Trophoblast cell (in vitro differentiated cells and primary cell): ENCODE results near the gene GLDC.

Experiments used
- DNase-seq, 2 donors: peaks; one replicate each; pipeline ENCODE4 v3.0.0-alpha.2; 2016
- H2AFZ ChIP-seq: 2 replicates; pipeline ENCODE4 v1.6.1; 2013; ENCODE audit warnings: low read length, moderate library complexity, mild to moderate bottlenecking; ENCODE audit not compliant: insufficient read depth, poor library complexity
- H2AK5ac ChIP-seq: 2 replicates; pipeline ENCODE4 v1.6.1; 2013; ENCODE audit warnings: mild to moderate bottlenecking, low read length
- H2BK120ac ChIP-seq: 2 replicates; pipeline ENCODE4 v1.6.1; 2013; ENCODE audit warnings: low read length, mild to moderate bottlenecking, moderate library complexity; ENCODE audit not compliant: insufficient read depth, poor library complexity
- H2BK12ac ChIP-seq: 2 replicates; pipeline ENCODE4 v1.6.1; 2013; ENCODE audit warnings: mild to moderate bottlenecking, low read length, moderate library complexity
- H2BK5ac ChIP-seq: 2 replicates; pipeline ENCODE4 v1.6.1; 2013; ENCODE audit warnings: low read length, low read depth, moderate library complexity, mild to moderate bottlenecking; ENCODE audit not compliant: poor library complexity
- H3K14ac ChIP-seq: 2 replicates; pipeline ENCODE4 v1.6.1; 2013; ENCODE audit warnings: mild to moderate bottlenecking, low read length
- H3K18ac ChIP-seq: 2 replicates; pipeline ENCODE4 v1.6.1; 2013; ENCODE audit warnings: mild to moderate bottlenecking, low read length
- H3K23ac ChIP-seq: 2 replicates; pipeline ENCODE4 v1.6.1; 2013; ENCODE audit warnings: low read length
- H3K27ac ChIP-seq: 2 replicates; pipeline ENCODE4 v1.5.1; 2013; ENCODE audit warnings: low read depth, mild to moderate bottlenecking, inconsistent platforms, low read length, moderate library complexity
- H3K27me3 ChIP-seq: 2 replicates; pipeline ENCODE4 v1.6.1; 2013; ENCODE audit warnings: inconsistent platforms, mild to moderate bottlenecking, low read length, moderate library complexity; ENCODE audit not compliant: insufficient read depth
- H3K36me3 ChIP-seq, 2 experiments: 1 replicate in 1 of 2; 2 replicates in 1 of 2; pipeline ENCODE4 v1.6.1; 2013; ENCODE audit warnings: low read length in 2 of 2, mild to moderate bottlenecking in 2 of 2, moderate library complexity in 1 of 2; ENCODE audit not compliant: insufficient read depth in 2 of 2, control insufficient read depth in 1 of 2
- H3K4ac ChIP-seq: 2 replicates; pipeline ENCODE4 v1.6.1; 2013; ENCODE audit warnings: low read depth, mild to moderate bottlenecking, low read length, moderate library complexity
- H3K4me1 ChIP-seq, 2 experiments: 1 replicate in 1 of 2; 2 replicates in 1 of 2; pipeline ENCODE4 v1.6.1; 2013; ENCODE audit warnings: low read length in 2 of 2, mild to moderate bottlenecking in 2 of 2, moderate library complexity in 1 of 2; ENCODE audit not compliant: insufficient read depth in 2 of 2, control insufficient read depth in 1 of 2
- H3K4me2 ChIP-seq: 2 replicates; pipeline ENCODE4 v1.6.1; 2013; ENCODE audit warnings: inconsistent platforms, mild to moderate bottlenecking, low read length, moderate library complexity
- H3K4me3 ChIP-seq: 2 replicates; pipeline ENCODE4 v1.5.1; 2013; ENCODE audit warnings: mild to moderate bottlenecking, low read depth, low read length, inconsistent platforms
- H3K79me1 ChIP-seq: one replicate; pipeline ENCODE4 v1.6.1; 2013; ENCODE audit warnings: low read length
- H3K79me2 ChIP-seq: 2 replicates; pipeline ENCODE4 v1.6.1; 2013; ENCODE audit warnings: low read length, mild to moderate bottlenecking; ENCODE audit not compliant: control insufficient read depth, insufficient read depth, poor library complexity
- H3K9ac ChIP-seq: 2 replicates; pipeline ENCODE4 v1.6.1; 2013; ENCODE audit warnings: mild to moderate bottlenecking, low read length
- H3K9me3 ChIP-seq: 2 replicates; pipeline ENCODE4 v1.6.1; 2013; ENCODE audit warnings: low read depth, mild to moderate bottlenecking, control low read depth, inconsistent platforms, low read length; ENCODE audit not compliant: insufficient read depth
- H4K12ac ChIP-seq: 2 replicates; pipeline ENCODE4 v1.6.1; 2013; ENCODE audit warnings: low read depth, mild to moderate bottlenecking, low read length, moderate library complexity
- H4K8ac ChIP-seq: 2 replicates; pipeline ENCODE4 v1.6.1; 2013; ENCODE audit warnings: low read depth, mild to moderate bottlenecking, low read length, moderate library complexity
- H4K91ac ChIP-seq: one replicate; pipeline ENCODE4 v1.6.1; 2013; ENCODE audit warnings: low read depth, mild to moderate bottlenecking, low read length, moderate library complexity
- WGBS: extraction: QIAGEN DNeasy Blood & Tissue Kit; methylation state at CpG from one replicate; pipeline ENCODE4 v1.1.7; 2013; ENCODE audit warnings: missing lambda C conversion rate; ENCODE audit not compliant: insufficient read length, insufficient coverage; ENCODE audit errors: extremely low coverage; 5-methylcytosine and 5-hydroxymethylcytosine counted together

Gene GLDC

DNA sequence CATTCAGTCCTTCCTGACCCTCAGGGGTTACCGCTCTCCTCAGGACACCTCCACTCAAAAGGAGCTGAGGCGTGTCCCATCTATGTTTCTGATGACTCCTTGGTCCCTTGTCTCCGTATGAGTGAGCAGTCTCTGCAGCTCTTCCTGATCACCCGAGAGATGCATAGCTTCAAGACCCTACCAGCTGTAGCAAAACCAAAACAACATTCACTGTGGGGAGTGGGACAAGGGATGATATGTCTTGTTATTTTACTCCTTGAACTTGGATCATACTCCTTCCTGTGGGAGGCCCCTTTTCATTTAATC, 14.4 kb downstream of the GLDC start:
- H3K14ac ChIP-seq = no peak overlapping the region
- peaks cover 7% of the 10 kb centered on the region for H3K79me1 ChIP-seq
- no peak overlapping the region for H3K18ac ChIP-seq
- H3K9ac ChIP-seq = no peak overlapping the region
- no peak overlapping the region for H3K4me3 ChIP-seq
- H2BK5ac ChIP-seq = no peak overlapping the region
- no peak overlapping the region for H2BK120ac ChIP-seq
- no peak overlapping the region for H4K8ac ChIP-seq
- WGBS = no CpG with 5 or more reads among the region's 4 CpGs
- H3K36me3 ChIP-seq = peaks cover 0 to 3% of the 10 kb centered on the region in 2 experiments
- H3K4ac ChIP-seq = no peak overlapping the region
- H2BK12ac ChIP-seq = no peak overlapping the region
- peaks cover under 1 to 20% of the 10 kb centered on the region in 2 experiments for H3K4me1 ChIP-seq
- no peak for DNase-seq
- no peak overlapping the region for H3K4me2 ChIP-seq
- no peak overlapping the region for H4K91ac ChIP-seq
- H2AK5ac ChIP-seq = peak overlapping the region; percentile 49
- no peak overlapping the region for H4K12ac ChIP-seq
- peaks cover 3% of the 10 kb centered on the region for H3K9me3 ChIP-seq
- no peaks in the 10 kb centered on the region for H3K27me3 ChIP-seq
- peaks cover 3% of the 10 kb centered on the region for H3K79me2 ChIP-seq
- no peak overlapping the region for H2AFZ ChIP-seq
- H3K27ac ChIP-seq = no peak overlapping the region
- H3K23ac ChIP-seq = no peak overlapping the region

DNA sequence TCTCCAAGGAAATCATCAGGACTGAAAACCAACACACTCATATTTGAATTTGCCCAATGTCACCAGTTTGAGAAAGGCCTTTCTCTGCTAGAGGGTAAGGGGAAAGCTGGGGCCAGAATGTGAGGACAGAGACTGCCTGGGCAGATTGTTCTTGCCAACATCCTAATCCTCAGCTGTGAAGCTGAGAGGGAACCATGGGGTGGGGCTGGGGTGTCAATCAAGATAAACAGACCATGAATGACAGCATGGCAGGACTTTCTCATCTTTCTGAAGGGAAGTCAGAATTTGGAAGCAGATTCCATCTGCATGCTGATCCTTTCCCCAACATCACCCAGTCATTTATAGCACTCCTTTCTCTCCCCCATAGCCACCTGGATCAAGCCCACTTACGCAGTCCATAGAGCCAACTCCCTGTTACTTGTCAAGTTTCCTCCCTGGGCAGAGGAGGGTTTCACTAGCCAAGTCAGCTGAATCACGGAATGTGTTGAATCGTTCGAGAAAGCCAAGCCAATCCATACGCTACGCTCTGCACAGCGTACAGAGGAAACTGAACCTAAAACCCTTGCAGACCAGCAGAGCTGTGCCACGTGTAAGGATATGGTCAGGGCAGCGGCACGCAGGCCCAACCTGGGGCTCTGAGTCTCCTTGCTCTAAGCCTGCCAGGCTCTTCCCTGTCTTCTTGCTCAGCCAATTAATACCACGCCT, 14.9 kb downstream of the GLDC start:
- Histone ChIP-seq H2BK5ac (no peak overlapping the region), H3K27me3 (no peaks in the 10 kb centered on the region), H3K23ac (no peak overlapping the region), H3K14ac (no peak overlapping the region), H4K12ac (no peak overlapping the region), H3K18ac (peak overlapping the region; percentile 23), H3K27ac (no peak overlapping the region), H3K79me2 (peaks cover 3% of the 10 kb centered on the region), H3K4me2 (no peak overlapping the region), H3K4ac (peak overlapping the region; percentile 81), H2AK5ac (peak overlapping the region; percentile 49), H3K4me1 (peaks cover 2 to 19% of the 10 kb centered on the region in 2 experiments), H3K79me1 (peaks cover 7% of the 10 kb centered on the region), H3K9me3 (peaks cover 3% of the 10 kb centered on the region), H2BK12ac (no peak overlapping the region), H3K36me3 (peaks cover 0 to 3% of the 10 kb centered on the region in 2 experiments), H2AFZ (no peak overlapping the region), H4K91ac (no peak overlapping the region), H3K4me3 (no peak overlapping the region), H4K8ac (no peak overlapping the region), H3K9ac (no peak overlapping the region), H2BK120ac (no peak overlapping the region)
- WGBS = no CpG with 5 or more reads among the region's 11 CpGs
- DNase-seq = peak in 1 of 2 donors; percentile 31

DNA sequence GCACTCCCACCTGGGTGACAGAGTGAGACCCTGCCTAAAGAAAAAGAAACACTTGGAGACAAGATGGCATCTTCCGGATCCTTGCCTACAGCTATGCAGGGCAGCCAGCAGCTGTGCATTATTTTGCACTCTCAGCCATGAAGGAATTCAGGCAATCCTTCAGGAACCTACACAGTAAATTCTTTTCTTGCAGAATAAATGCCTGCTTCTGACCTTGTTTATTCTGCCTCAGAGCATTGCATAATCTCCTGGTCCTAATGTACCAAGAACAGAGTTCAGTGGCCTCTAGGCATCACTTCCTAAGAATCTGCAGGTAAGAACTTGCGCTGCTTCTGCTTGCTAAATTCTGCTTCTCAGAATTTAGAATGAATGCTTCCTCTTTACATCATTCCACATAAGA, 16.8 kb downstream of the GLDC start:
- H3K36me3 ChIP-seq = peaks cover 0 to 3% of the 10 kb centered on the region in 2 experiments
- no peak overlapping the region for H3K18ac ChIP-seq
- H3K9me3 ChIP-seq = peaks cover 3% of the 10 kb centered on the region
- no CpG with 5 or more reads among the region's 2 CpGs for WGBS
- H3K4ac ChIP-seq = no peak overlapping the region
- H4K8ac ChIP-seq = no peak overlapping the region
- H3K23ac ChIP-seq = no peak overlapping the region
- H3K4me2 ChIP-seq = peak overlapping the region; percentile 29
- no peak overlapping the region for H3K14ac ChIP-seq
- H2BK5ac ChIP-seq = no peak overlapping the region
- H3K9ac ChIP-seq = no peak overlapping the region
- H2BK120ac ChIP-seq = no peak overlapping the region
- no peak overlapping the region for H2AFZ ChIP-seq
- H2BK12ac ChIP-seq = no peak overlapping the region
- no peak overlapping the region for H4K12ac ChIP-seq
- peaks cover 4% of the 10 kb centered on the region for H3K79me1 ChIP-seq
- H3K27me3 ChIP-seq = no peaks in the 10 kb centered on the region
- no peak overlapping the region for H2AK5ac ChIP-seq
- DNase-seq = peak; percentile 89 to 98
- peaks cover 2 to 19% of the 10 kb centered on the region in 2 experiments for H3K4me1 ChIP-seq
- H4K91ac ChIP-seq = no peak overlapping the region
- H3K4me3 ChIP-seq = no peak overlapping the region
- peak overlapping the region; percentile 61 for H3K27ac ChIP-seq
- peaks cover 3% of the 10 kb centered on the region for H3K79me2 ChIP-seq

- peak overlapping the region; percentile 12 for H3K4ac ChIP-seq
- no peak overlapping the region for H3K9ac ChIP-seq
- H4K91ac ChIP-seq = no peak overlapping the region
- no peak overlapping the region for H4K12ac ChIP-seq
- no peaks in the 10 kb centered on the region for H3K9me3 ChIP-seq
- no peak overlapping the region for H3K14ac ChIP-seq
- H3K27me3 ChIP-seq = no peaks in the 10 kb centered on the region
- H3K4me3 ChIP-seq = no peak overlapping the region
- no peak overlapping the region for H3K4me2 ChIP-seq
- H4K8ac ChIP-seq = no peak overlapping the region
- DNase-seq = no peak
- H3K79me1 ChIP-seq = peaks cover 4% of the 10 kb centered on the region
- no peak overlapping the region for H2BK12ac ChIP-seq
- H3K4me1 ChIP-seq = peaks cover 2 to 17% of the 10 kb centered on the region in 2 experiments
- no CpG with 5 or more reads among the region's 2 CpGs for WGBS
- H3K23ac ChIP-seq = no peak overlapping the region
- H3K79me2 ChIP-seq = peaks cover 1% of the 10 kb centered on the region
- H2AK5ac ChIP-seq = no peak overlapping the region
- no peaks in the 10 kb centered on the region for H3K36me3 ChIP-seq
- H2BK5ac ChIP-seq = no peak overlapping the region
- no peak overlapping the region for H3K18ac ChIP-seq
- H3K27ac ChIP-seq = no peak overlapping the region
- H2BK120ac ChIP-seq = no peak overlapping the region
- no peak overlapping the region for H2AFZ ChIP-seq
Measured at GRCh38 chr9:6625363-6625762, 20.2 kb downstream of the GLDC start.
